A673 (cell line): ENCODE results near the gene ZNF330.

Experiments
- EZH2 ChIP-seq: fragments of 200-600 bp; sonication (generic); IDR thresholded peaks from 2 replicates; pipeline ENCODE4 v1.6.1; 2017; ENCODE audit warnings: borderline replicate concordance, low read depth, mild to moderate bottlenecking, mixed read lengths, antibody characterized with exemption, low read length; ENCODE audit not compliant: poor library complexity, severe bottlenecking
- TF ChIP-seq, protein P1 (sequence below): fragments of 300-800, 200-600 bp; sonication (generic); conservative IDR thresholded peaks from 2 replicates; pipeline ENCODE4 v1.5.1; 2017; ENCODE audit warnings: low read depth, mild to moderate bottlenecking, antibody characterized with exemption, low read length, moderate library complexity, mixed read lengths

DNA sequence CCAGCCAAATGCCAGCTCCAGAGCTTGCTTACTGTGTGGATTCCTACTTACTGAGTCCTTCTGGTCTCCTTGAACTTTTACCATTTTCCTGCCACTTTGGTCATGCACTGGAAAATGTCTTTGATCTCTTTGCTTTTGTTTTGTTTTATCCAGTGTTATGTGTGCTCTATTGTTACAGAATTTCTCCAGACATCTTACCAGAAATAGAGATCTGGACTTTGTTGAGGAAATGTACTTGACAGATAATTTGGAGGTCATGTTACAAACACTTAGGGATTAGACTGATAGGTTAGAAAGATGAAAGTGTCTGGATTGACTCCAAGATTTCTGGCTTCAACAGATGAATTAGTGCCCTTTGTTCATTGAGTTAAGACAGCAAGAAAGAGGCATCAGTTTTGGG lies 5.7 kb upstream of the ZNF330 start:
- TF ChIP-seq, protein P1, sequence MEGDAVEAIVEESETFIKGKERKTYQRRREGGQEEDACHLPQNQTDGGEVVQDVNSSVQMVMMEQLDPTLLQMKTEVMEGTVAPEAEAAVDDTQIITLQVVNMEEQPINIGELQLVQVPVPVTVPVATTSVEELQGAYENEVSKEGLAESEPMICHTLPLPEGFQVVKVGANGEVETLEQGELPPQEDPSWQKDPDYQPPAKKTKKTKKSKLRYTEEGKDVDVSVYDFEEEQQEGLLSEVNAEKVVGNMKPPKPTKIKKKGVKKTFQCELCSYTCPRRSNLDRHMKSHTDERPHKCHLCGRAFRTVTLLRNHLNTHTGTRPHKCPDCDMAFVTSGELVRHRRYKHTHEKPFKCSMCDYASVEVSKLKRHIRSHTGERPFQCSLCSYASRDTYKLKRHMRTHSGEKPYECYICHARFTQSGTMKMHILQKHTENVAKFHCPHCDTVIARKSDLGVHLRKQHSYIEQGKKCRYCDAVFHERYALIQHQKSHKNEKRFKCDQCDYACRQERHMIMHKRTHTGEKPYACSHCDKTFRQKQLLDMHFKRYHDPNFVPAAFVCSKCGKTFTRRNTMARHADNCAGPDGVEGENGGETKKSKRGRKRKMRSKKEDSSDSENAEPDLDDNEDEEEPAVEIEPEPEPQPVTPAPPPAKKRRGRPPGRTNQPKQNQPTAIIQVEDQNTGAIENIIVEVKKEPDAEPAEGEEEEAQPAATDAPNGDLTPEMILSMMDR: no peak
- no peak for TF ChIP-seq EZH2
